ENCODE data around the gene PGLYRP3. TPM values are rescaled to one million over a fixed set of nuclear protein-coding genes. Genes with fewer than 3 reads are reported as not detected.

The PGLYRP3 gene
- total RNA-seq, 4 donors from 2014 or later: not detected

GRCh38 chr1:153360190-153360589 lies 47.4 kb upstream of the PGLYRP3 start:
- Histone ChIP-seq H3K36me3 (no peaks in the 10 kb centered on the region), H3K4me3 (no peak overlapping the region), H3K9me3 (no peaks in the 10 kb centered on the region), H3K4me1 (peaks cover 0 to 6% (median 0%) of the 10 kb centered on the region in 4 donors), H3K27me3 (no peaks in the 10 kb centered on the region), H3K27ac (no peak overlapping the region)
- no peak for DNase-seq (ENCODE audit: low spot score in 2 of 2)
- TF ChIP-seq POLR2A (IDR thresholded peaks at IDR 0.05) (no peak), CTCF (IDR thresholded peaks at IDR 0.05) (no peak), EP300 (IDR thresholded peaks at IDR 0.05) (no peak)
- WGBS, 2 donors: 60 to 61% methylated on average over 2 of the region's 2 CpGs

- no peak for DNase-seq (ENCODE audit: low spot score in 2 of 2)
- H3K4me3 ChIP-seq: peak overlapping the region in 1 of 4 donors; percentile 9
- H3K27me3 ChIP-seq: no peaks in the 10 kb centered on the region
- no peaks in the 10 kb centered on the region for H3K9me3 ChIP-seq
- WGBS, 2 donors: 91 to 92% methylated on average over 6 of the region's 6 CpGs
- H3K27ac ChIP-seq: no peak overlapping the region
- TF ChIP-seq CTCF (IDR thresholded peaks at IDR 0.05) (no peak), POLR2A (IDR thresholded peaks at IDR 0.05) (no peak), EP300 (IDR thresholded peaks at IDR 0.05) (no peak)
- no peaks in the 10 kb centered on the region for H3K36me3 ChIP-seq
- H3K4me1 ChIP-seq: peaks cover 0 to 6% (median 0%) of the 10 kb centered on the region in 4 donors
These were observed 46.5 kb upstream of the PGLYRP3 start for GRCh38 chr1:153359241-153359640.

- TF ChIP-seq CTCF (IDR thresholded peaks at IDR 0.05) (no peak), EP300 (IDR thresholded peaks at IDR 0.05) (no peak), POLR2A (IDR thresholded peaks at IDR 0.05) (no peak)
- no peak for DNase-seq (ENCODE audit: low spot score in 2 of 2)
- Histone ChIP-seq H3K4me1 (peaks cover 0 to 6% (median 0%) of the 10 kb centered on the region in 4 donors), H3K36me3 (no peaks in the 10 kb centered on the region), H3K27ac (no peak overlapping the region), H3K4me3 (peak overlapping the region in 1 of 4 donors; percentile 9), H3K9me3 (no peaks in the 10 kb centered on the region), H3K27me3 (no peaks in the 10 kb centered on the region)
- WGBS, 2 donors: 84 to 88% methylated on average over 3 of the region's 3 CpGs
These were observed 45.9 kb upstream of the PGLYRP3 start for GRCh38 chr1:153358691-153358975.

GRCh38 chr1:153357853-153358690 lies 45.3 kb upstream of the PGLYRP3 start, which contains the start of gene S100A9:
Gene S100A9 (plus strand): TSS chr1:153357854. CDS start chr1:153358284, 430 bp downstream.
- TF ChIP-seq CTCF (IDR thresholded peaks at IDR 0.05) (no peak), POLR2A (IDR thresholded peaks at IDR 0.05) (no peak), EP300 (IDR thresholded peaks at IDR 0.05) (no peak)
- Histone ChIP-seq H3K4me1 (peaks cover 0 to 6% (median 0%) of the 10 kb centered on the region in 4 donors), H3K9me3 (no peaks in the 10 kb centered on the region), H3K4me3 (peak within 1 kb of the TSS in 1 of 4 donors; percentile 9), H3K27ac (peak within 1 kb of the TSS in 2 of 4 donors; percentile 11), H3K36me3 (no peaks in the 10 kb centered on the region), H3K27me3 (no peaks in the 10 kb centered on the region)
- WGBS, 2 donors: 77 to 78% methylated on average over 11 of the region's 11 CpGs
- no peak for DNase-seq (ENCODE audit: low spot score in 2 of 2)

- H3K4me1 ChIP-seq: peaks cover 0 to 6% (median 0%) of the 10 kb centered on the region in 4 donors
These were observed 44.5 kb upstream of the PGLYRP3 start for GRCh38 chr1:153357076-153357852.

More at GRCh38 chr1:153357076-153357852, 44.5 kb upstream of the PGLYRP3 start:
- DNase-seq (ENCODE audit: low spot score in 2 of 2): peak in 1 of 2 donors; percentile 46
- H3K36me3 ChIP-seq: no peaks in the 10 kb centered on the region
- WGBS, 2 donors: 63% methylated on average over 10 of the region's 10 CpGs
- H3K9me3 ChIP-seq: no peaks in the 10 kb centered on the region
- no peak overlapping the region for H3K4me3 ChIP-seq
- TF ChIP-seq CTCF (IDR thresholded peaks at IDR 0.05) (no peak), EP300 (IDR thresholded peaks at IDR 0.05) (peak in 1 of 2 donors; percentile 60)
- H3K27me3 ChIP-seq: peaks cover 0 to under 1% of the 10 kb centered on the region in 2 donors
- H3K27ac ChIP-seq: peak overlapping the region in 1 of 4 donors; percentile 11

All from tibial nerve (tissue), 4 donors.